OCI-M2 (cell line): ENCODE data around the gene SOCS7.

ENCODE experiments used
- DNase-seq: peaks from one replicate; lab custom pipeline; 2025; ENCODE audit not compliant: unreplicated experiment; lab: John Stamatoyannopoulos, UW

Gene SOCS7

GRCh38 chr17:38361694-38362465 lies 10.2 kb downstream of the SOCS7 start:
- no peak for DNase-seq

DNA sequence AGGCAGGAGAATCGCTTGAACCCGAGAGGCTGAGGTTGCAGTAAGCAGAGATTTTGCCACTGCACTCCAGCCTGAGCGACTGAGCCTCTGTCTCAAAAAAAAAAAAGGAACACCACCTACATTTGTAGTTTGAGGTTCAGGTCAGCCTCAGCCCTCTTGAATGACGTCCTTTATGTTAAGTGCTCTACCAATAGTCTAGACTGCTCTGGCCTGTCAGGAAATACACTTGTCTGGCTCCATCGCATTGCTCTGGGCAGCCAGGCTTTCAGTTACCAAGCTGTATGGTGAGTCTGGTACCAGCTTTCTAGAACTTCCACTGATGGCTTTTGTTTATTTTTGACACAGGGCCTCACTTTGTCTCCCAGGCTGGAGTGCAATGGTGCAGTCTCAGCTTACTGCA lies 11.4 kb downstream of the SOCS7 start:
- DNase-seq: no peak

DNA sequence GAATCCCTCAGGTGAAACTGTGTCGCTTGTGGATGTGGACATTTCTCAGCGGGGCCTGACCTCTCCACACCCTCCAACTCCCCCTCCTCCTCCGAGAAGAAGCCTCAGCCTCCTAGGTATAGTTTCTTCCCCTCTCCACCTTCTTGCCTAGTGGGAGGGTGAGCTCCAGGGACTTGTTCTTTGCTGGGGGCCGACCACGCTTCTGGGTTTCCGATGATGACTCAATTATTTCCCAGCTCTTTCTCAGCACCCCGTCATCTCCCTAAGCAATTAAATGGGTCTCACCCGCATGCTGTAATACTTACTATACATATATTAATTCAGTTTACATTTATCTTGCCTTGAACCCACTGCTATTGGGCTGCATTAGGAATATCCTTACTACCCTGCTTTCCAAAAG lies 13.1 kb downstream of the SOCS7 start:
- DNase-seq: no peak

- DNase-seq: no peak
These were observed 17.7 kb downstream of the SOCS7 start for GRCh38 chr17:38369124-38369886.

GRCh38 chr17:38379448-38379847 lies 27.8 kb downstream of the SOCS7 start:
- no peak for DNase-seq

DNA sequence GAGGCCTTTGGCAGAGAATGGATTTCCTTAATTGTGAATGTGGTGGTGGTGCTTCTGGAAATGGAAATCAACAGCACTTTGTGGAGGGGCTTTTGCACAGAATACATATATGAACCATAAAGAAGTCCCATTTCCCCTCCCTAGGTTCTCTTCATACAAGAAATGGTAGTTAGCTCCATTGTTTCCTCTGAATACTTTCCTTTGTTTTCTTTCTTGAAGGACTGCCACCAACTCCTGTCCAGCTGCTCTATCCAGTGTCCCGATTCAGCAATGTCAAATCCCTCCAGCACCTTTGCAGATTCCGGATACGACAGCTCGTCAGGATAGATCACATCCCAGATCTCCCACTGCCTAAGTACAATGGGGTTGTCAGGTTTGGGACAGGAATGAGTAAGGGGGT lies 43.4 kb downstream of the SOCS7 start:
- DNase-seq: no peak

DNA sequence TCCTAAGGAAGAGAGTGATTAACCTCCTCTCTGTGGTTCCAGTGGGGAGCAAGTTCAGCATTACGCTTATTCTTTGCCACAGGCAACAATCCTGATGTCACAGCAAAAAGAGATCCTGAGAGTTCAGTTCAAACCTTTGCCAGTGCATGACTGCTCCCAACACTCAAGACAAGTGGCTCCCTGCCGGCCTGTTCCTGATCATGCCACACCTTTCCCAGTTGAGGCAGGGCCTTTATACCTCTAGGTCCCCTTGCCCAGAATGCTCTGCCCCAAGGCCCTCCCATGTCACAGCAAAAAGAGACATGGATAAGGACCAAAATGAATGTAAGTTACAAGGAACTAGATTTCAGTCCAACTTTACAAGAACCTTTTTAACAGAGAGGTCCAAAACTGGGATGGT lies 45.6 kb downstream of the SOCS7 start:
- DNase-seq: no peak

GRCh38 chr17:38400286-38400685 lies 48.6 kb downstream of the SOCS7 start:
- DNase-seq: no peak

DNA sequence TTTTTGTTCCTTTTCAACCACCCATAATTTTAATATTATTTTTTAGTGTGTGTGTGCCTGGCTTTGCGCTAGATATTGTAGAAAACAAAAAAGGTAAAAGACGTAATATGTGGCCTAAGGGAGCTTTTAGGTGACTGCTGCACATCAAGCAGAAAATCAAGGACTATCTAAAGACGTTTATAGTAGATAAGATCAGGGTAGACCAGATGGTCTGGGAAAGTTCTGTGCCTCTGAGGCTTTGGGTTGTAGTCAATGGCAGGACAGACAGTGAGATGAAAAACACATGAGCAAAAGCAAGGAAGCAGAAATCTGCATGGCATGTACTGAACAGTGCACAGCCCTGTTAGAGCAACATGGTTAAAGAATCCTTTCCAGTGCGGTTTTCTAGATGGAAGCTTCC lies 49.8 kb downstream of the SOCS7 start:
- DNase-seq: no peak

- no peak for DNase-seq
These were observed 51.3 kb downstream of the SOCS7 start for GRCh38 chr17:38402897-38403296.

- no peak for DNase-seq
These were observed 51.8 kb downstream of the SOCS7 start for GRCh38 chr17:38403491-38403890.

DNA sequence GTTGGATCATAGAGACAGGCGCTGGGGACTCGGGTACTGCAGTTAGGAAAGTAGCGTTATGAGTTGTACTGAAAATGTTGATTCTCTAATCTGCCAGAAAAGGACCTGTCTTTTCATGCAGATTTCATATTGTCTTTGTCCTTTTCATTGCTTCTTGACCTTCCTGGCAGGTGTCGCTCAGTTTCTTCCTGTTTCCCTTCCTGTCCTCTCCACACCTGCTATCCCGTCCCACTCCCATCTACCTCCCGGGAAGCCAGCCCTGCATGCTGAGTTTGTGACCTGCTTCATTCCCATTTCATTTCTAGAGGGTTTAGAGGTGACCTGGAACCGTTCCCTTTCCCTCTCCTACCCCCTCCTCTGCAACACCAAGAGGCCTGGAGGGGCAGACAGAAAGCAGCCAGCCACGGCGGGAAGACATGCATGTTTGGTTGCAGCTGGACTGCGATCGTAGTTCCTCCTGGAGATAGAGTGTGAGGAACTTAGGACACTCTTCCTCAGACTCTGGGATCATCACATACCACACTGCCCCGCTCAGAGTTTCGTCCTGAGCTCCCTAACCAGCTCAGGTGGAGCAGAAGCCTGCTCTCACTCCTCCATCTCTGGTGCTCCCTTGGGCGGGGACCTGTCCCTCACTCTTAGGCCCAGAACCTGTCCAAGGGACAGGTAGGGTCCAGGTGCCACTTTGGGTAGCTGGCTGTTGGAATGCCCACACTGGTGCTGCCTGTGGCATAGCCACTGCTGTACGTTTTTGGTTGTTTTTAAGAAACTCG lies 52.7 kb downstream of the SOCS7 start:
- no peak for DNase-seq

GRCh38 chr17:38405654-38406053 lies 54.0 kb downstream of the SOCS7 start:
- DNase-seq: no peak

GRCh38 chr17:38410201-38410600 lies 58.6 kb downstream of the SOCS7 start:
- no peak for DNase-seq

- no peak for DNase-seq
These were observed 63.9 kb downstream of the SOCS7 start for GRCh38 chr17:38415250-38416194.

- no peak for DNase-seq
These were observed 65.2 kb downstream of the SOCS7 start for GRCh38 chr17:38416840-38417209.

GRCh38 chr17:38417210-38417951 lies 65.7 kb downstream of the SOCS7 start:
- DNase-seq: no peak

DNA sequence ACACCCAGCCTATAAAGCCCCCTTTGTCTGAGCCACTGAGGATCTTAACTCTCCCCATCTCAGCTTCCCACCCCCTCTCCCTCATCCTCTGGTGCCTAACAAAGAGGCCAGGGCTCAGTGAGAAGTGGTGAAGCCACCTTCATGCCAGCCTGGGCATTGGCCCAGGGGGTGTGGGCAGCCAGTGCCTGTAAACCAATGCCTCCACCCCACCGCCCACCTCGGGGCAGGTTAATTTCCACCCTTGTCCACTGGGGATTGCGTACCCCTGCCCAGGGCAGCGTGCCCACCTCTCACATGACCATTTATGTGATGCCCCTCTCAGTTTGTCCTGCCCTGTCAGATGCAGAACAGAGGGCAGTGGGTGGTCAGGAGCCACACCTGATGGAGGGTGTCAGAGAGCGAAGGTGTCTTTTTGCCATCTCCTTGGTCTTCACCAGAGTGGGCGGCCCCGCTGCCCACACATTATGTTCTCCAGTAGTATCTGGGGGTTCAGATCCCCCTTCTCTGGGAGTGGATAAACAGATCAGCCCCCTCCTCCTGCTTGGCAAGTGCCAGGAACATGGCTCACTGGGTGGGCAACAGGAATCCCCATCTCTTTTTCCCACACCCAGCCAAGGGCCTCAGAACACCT lies 66.5 kb downstream of the SOCS7 start:
- DNase-seq: no peak

- DNase-seq: no peak
These were observed 67.3 kb downstream of the SOCS7 start for GRCh38 chr17:38418693-38419507.
